Activated CD4-positive, alpha-beta T cell treated with anti-CD3 and anti-CD28 coated beads for 24 hours (primary cell): ENCODE data around the gene PRSS23.

Source experiments
- DNase-seq, 2 donors: peaks; one replicate each; pipeline ENCODE4 v3.0.0-alpha.2; 2020; ENCODE audit warnings: low read depth in 2 of 2

The PRSS23 gene

GRCh38 chr11:86790867-86791849 is 9.2 kb upstream of the PRSS23 start:
- DNase-seq, result no peak

GRCh38 chr11:86792150-86792549 is 8.2 kb upstream of the PRSS23 start:
- no peak for DNase-seq

GRCh38 chr11:86793307-86793706 is 7.0 kb upstream of the PRSS23 start:
- DNase-seq, result no peak

- no peak for DNase-seq
Measured at GRCh38 chr11:86795511-86795910, 4.8 kb upstream of the PRSS23 start.

DNA sequence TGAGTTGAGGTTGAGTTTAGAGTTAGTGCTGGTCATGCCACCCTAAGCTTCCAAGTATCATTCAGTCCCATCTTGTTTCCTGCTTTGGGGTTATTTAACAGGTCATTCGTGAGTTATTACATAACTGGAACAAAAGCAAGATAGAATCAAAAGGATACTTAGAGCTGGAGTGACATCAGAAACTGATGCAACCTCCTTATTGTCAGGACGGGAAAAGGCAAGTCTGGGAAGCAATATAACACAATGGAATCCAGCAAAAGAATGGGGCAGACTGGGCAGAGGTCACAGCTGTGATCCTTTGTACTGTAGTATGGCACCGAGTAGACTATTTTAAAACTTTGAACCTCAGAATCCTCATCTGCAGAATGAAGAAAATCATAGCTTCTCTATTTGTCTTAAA is 4.4 kb upstream of the PRSS23 start:
- DNase-seq, result no peak

- DNase-seq, result no peak
Measured at GRCh38 chr11:86797133-86797532, 3.2 kb upstream of the PRSS23 start.

- DNase-seq, result no peak
Measured at GRCh38 chr11:86798988-86799387, 1.4 kb upstream of the PRSS23 start.

- DNase-seq, result no peak
Measured at GRCh38 chr11:86799680-86800075, 664 bp upstream of the PRSS23 start.

DNA sequence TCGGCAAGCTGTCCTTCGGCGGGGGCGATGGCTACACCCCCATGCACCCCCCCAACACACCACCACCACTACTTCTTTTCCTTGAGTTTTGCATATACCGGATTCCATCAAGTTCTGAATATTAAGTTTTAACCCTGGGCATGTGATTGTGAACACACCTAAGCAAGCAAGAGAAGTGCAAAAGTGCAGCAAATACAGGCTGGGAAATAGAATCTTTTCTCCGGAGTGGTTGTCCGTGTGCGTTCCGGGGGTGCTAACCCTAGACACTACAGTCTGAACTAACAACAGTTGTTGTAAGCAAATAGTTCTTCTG is 574 bp downstream of the PRSS23 start:
- DNase-seq, result no peak

DNA sequence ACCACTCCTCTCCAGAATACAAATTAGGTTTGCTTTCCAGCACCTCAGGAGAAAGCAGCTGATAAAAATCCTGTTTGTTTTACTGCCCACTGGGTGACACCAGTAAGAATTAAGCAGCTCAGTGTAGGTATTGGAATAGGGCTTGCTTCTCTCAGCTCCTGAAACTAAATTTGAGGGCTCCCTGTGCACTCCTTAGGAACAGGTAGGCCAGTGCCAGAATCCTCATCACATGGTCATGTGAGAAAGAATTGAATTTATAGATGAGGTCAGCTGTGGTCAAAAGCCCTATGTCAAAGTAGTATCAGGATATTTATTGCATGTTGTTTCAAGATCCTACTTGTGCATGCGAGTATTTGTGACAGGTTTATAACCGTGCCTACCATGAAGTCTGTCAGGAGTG is 1.0 kb downstream of the PRSS23 start:
- DNase-seq, result no peak

DNA sequence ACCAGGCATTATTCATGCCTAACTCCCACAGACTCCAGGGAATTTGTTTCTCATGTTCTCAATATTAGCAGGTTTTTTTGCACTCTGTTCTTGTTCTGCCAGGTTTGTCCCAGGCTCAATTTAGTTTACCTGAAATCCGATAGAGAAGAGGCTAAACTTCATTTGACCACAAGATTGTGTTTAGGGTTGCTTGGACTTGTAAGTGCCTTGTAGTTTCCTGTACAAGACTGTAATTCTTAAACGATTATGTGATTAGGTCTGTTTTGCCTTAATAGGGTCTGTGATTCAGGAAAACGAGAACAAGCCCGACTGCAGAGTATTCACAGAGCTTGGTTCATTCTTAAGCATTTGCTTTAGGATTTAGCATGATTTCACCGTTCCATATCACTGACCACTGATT is 1.8 kb downstream of the PRSS23 start:
- DNase-seq, result no peak

- DNase-seq, result no peak
Measured at GRCh38 chr11:86802601-86803051, 2.3 kb downstream of the PRSS23 start.

DNA sequence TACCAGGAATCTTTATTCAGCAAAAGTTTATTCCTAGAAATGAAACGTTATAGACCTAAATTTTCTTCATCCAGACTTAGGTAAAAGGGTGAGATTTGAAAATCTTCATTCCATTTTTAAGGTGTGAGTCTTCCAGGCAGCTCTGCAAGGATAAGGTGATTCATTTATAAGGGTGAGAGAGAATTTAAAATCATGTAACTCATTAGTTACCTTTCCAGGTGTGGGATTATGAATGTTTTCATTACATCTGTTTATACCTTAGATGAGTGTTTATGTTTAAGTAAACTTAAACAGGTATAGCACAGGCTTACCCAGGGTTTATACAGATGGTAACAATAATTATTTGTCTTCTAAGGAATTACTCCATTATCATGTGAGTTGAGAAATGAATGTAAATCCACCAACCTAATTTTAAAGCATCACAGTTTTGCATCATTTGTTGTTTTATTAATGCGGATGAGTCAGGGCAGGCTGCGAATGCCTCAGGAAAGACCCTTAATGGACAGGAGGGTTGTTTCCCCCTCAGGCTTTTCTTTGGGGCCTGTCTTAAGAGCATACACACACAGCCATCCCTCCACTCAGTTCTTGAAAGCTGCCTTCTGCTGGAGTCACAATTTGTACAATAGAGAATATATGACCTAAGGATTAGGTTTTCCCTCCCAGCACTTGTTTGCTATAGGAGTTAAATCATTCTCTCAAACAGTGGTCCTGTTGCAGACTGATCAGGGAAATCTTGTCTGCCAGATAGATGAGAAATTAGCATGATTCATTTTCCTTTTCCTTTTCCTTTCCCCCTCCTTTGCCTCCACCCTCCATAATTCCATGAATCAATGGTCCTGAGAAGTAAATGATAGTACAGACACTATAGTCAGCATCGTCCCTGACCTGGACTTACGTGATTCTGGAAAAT is 3.0 kb downstream of the PRSS23 start:
- no peak for DNase-seq

DNA sequence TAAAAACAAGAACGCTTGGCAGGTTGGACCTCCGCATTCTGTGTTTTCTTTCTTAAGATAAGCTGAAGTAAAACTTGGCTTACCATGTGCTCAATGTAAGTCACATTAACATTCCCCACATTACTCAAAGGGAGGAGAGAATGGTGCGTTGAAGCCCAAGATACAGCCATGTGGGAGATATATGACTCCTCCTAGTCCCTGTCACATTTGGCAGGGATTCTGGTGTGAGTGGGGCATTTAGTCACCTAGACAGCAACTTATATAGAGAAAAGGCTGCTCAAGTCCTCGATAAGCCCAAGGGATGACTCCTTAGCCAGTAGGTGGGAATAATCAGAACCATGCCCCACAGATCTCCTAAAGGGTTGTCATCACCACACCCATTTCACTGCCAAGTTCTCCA is 4.6 kb downstream of the PRSS23 start:
- DNase-seq, result no peak

DNA sequence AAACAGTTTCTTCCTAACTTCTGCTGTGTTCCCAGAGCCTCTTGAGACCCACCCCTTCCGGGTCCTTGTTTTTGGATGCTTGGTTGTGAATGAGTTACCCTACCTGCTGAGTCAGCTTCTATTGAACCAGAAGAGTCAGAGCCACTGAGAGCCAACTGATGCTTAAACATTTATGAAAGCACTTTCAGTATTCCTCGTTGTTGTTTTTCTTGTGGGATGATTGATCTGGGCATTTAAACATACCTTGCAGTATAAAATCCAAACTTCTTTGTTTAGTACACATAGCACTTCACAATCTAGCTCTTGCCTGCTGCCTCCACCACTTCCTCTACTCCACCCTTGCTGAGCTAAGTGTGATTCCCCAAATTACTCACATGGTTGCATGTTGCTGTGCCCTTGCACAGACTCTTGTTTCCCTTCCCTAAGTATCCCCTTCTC is 5.5 kb downstream of the PRSS23 start:
- no peak for DNase-seq

GRCh38 chr11:86806903-86807302 is 6.6 kb downstream of the PRSS23 start:
- DNase-seq, result no peak

DNA sequence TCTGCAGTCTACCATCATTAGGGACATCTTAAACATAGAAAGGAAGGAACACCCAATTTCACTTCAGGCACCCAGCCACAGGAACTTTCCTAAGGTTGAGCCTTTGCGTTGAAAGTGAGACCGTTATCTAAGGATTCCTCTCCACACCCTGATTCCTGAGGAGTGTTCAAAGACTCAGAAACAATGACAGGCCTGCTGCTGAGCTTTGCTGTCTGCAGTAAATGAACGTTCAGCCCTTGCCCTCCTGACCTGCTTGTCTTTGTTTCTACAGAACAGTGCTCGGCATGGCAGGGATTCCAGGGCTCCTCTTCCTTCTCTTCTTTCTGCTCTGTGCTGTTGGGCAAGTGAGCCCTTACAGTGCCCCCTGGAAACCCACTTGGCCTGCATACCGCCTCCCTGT is 7.0 kb downstream of the PRSS23 start:
- DNase-seq, result no peak

GRCh38 chr11:86809561-86809960 is 9.2 kb downstream of the PRSS23 start:
- no peak for DNase-seq

GRCh38 chr11:86810288-86810687 is 9.9 kb downstream of the PRSS23 start:
- no peak for DNase-seq

GRCh38 chr11:86811637-86812321 is 11.4 kb downstream of the PRSS23 start:
- DNase-seq, result no peak

DNA sequence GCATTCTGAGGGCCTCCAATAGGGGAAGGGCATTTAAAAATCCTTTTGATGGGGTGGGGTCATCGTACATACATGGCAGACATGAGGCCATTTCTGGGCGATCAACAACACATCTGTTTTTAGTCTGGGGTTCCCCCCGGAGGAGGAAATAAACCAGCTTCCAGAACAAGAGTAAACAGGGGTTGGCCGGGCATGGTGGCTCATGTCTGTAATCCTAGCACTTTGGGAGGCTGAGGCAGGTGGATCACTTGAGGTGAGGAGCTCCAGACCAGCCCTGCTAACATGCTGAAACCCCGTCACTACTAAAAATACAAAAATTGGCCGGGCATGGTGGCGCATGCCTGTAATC is 12.0 kb downstream of the PRSS23 start:
- no peak for DNase-seq

DNA sequence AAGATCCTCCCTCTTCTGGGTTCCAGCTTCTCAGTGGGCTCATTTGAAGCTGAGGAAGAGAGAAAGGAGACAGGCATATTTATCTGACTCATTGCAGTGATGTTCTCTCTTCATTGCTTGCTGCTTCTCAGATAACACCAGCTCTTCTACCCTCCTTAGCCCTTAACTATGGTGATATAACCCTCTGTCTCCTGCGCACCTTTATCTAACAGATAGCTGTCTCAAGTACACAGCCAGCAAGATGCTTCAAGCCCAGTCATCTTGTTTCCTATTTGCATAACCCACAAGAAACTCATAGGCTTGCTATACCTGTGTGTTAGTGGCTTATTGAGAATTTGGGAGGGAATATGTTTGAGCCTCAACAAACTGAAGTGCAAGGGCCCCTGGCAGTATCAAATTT is 12.6 kb downstream of the PRSS23 start:
- DNase-seq, result no peak
